Endothelial cell of umbilical vein (primary cell): ENCODE data around the gene SPEM2. TPM values are rescaled to one million over a fixed set of nuclear protein-coding genes. Genes with fewer than 3 reads are reported as not detected.

Source experiments
- BruUV-seq: library from RNA; stranded (reverse); fragments of 400-500 nt; replicated peaks from 2 replicates; lab custom pipeline; 2021; lab: Mats Ljungman, UMichigan
- CTCF ChIA-PET: fragments of 300-600, 350-600 bp; sonication (Branson Sonifier 250); formaldehyde crosslinking; loops from one replicate; lab custom pipeline; 2021; ENCODE audit warnings: antibody characterized with exemption, inconsistent platforms; lab: Charles Lee
- POLR2A ChIA-PET: fragments of 300-600, 350-600 bp; sonication (Branson Sonifier 250); formaldehyde crosslinking; loops from one replicate; lab custom pipeline; 2021; ENCODE audit warnings: antibody characterized with exemption, inconsistent platforms; lab: Charles Lee
- DNase-seq: peaks from one replicate; pipeline ENCODE4 v3.0.0-alpha.2; 2011; ENCODE audit warnings: low read depth, low spot score
- FAIRE-seq: peaks from 2 replicates; lab custom pipeline; 2011; peaks lifted over from hg19 to GRCh38; lab: Jason Lieb, UNC
- H2AFZ ChIP-seq: 2 replicates; pipeline ENCODE4 v1.6.0; 2012; ENCODE audit warnings: low read depth, low read length, control low read depth, inconsistent platforms
- H3K27ac ChIP-seq: 2 replicates; pipeline ENCODE4 v1.5.1; 2011; ENCODE audit warnings: low read depth, mild to moderate bottlenecking, control low read depth, low read length, moderate library complexity; ENCODE audit not compliant: insufficient read depth
- H3K27me3 ChIP-seq, 2 experiments: 2 replicates each; pipeline versions ENCODE4 v1.6.0 to v1.6.1; 2011; ENCODE audit warnings: low read length in 2 of 2, mixed read lengths in 1 of 2; ENCODE audit not compliant: control insufficient read depth in 2 of 2, insufficient read depth in 2 of 2
- H3K36me3 ChIP-seq, 2 experiments: 2 replicates in 1 of 2; 3 replicates in 1 of 2; pipeline ENCODE4 v1.5.1; 2011; ENCODE audit warnings: low read length in 2 of 2, mild to moderate bottlenecking in 1 of 2, moderate library complexity in 1 of 2; ENCODE audit not compliant: control insufficient read depth in 2 of 2, insufficient read depth in 2 of 2; ENCODE audit errors: extremely low read depth in 1 of 2
- H3K4me1 ChIP-seq: 3 replicates; pipeline ENCODE4 v1.5.1; 2011; ENCODE audit warnings: mild to moderate bottlenecking, low read length; ENCODE audit not compliant: control insufficient read depth, insufficient read depth; ENCODE audit errors: extremely low read depth
- H3K4me2 ChIP-seq: 2 replicates; pipeline ENCODE4 v1.6.1; 2011; ENCODE audit warnings: low read length, control low read depth, mixed read lengths; ENCODE audit not compliant: insufficient read depth
- H3K4me3 ChIP-seq, 3 experiments: fragments of 200-600 bp in 1 of 3; sonication (generic), shearing (Covaris generic) in 1 of 3; replicated peaks in 1 of 3; 2 replicates each; pipeline ENCODE4 v1.5.1; 2011 to 2016; ENCODE audit warnings: control low read depth in 3 of 3, low read length in 3 of 3, mild to moderate bottlenecking in 2 of 3, inconsistent platforms in 1 of 3, low read depth in 1 of 3, moderate library complexity in 1 of 3; ENCODE audit not compliant: insufficient read depth in 1 of 3
- H3K79me2 ChIP-seq: 2 replicates; pipeline ENCODE4 v1.6.0; 2012; ENCODE audit warnings: low read length, inconsistent platforms; ENCODE audit not compliant: control insufficient read depth, insufficient read depth
- H3K9ac ChIP-seq: replicated peaks from 2 replicates; pipeline ENCODE3; 2011; ENCODE audit warnings: low read length, control low read depth; ENCODE audit not compliant: insufficient read depth; ENCODE audit errors: extremely low read depth
- H3K9me1 ChIP-seq: replicated peaks from 3 replicates; pipeline ENCODE4 v1.6.0; 2011; ENCODE audit warnings: mild to moderate bottlenecking, low read length; ENCODE audit not compliant: control insufficient read depth, insufficient read depth; ENCODE audit errors: extremely low read depth
- H3K9me3 ChIP-seq: replicated peaks from 2 replicates; pipeline ENCODE4 v1.5.1; 2012; ENCODE audit warnings: low read length, inconsistent platforms; ENCODE audit not compliant: control insufficient read depth, insufficient read depth
- H4K20me1 ChIP-seq: replicated peaks from 2 replicates; pipeline ENCODE3; 2011; ENCODE audit warnings: mild to moderate bottlenecking, low read length; ENCODE audit not compliant: control insufficient read depth, insufficient read depth; ENCODE audit errors: extremely low read depth
- GATA2 ChIP-seq: IDR thresholded peaks from 2 replicates; pipeline ENCODE4 v1.7.0; 2011; ENCODE audit warnings: low read depth, mild to moderate bottlenecking, moderate library complexity, mixed read lengths, low read length; ENCODE audit not compliant: insufficient read length, insufficient read depth
- MYC ChIP-seq: IDR thresholded peaks from one replicate; pipeline ENCODE4 v1.6.1; 2011; ENCODE audit warnings: mild to moderate bottlenecking, low read depth, low read length
- POLR2A ChIP-seq: IDR thresholded peaks from 2 replicates; pipeline ENCODE4 v1.6.1; 2012; ENCODE audit warnings: low read depth, mild to moderate bottlenecking, control low read depth, low read length
- POLR2AphosphoS5 ChIP-seq: IDR thresholded peaks from 2 replicates; pipeline ENCODE4 v1.6.1; 2012; ENCODE audit warnings: low read depth, mild to moderate bottlenecking, control low read depth, low read length, moderate library complexity; ENCODE audit not compliant: insufficient read depth
- dilution Hi-C: fragments of 300-500 bp; cut with MboI; formaldehyde crosslinking; loops from one replicate; pipeline ENCODE4 v1.15.0; 2019; ENCODE audit warnings: low sequenced_read_pairs; ENCODE audit not compliant: extremely low pct_ligation_motif_present
- intact Hi-C: fragments of 100-400 bp; cut with micrococcal nuclease; formaldehyde crosslinking; loops from one replicate; pipeline ENCODE4 v1.10.0; 2022
- polyA plus RNA-seq, 4 experiments: library from polyadenylated mRNA; depleted of rRNA in 3 of 4; stranded (reverse) in 3 of 4; unstranded in 1 of 4; fragments of >200 nt; gene quantifications; 2 replicates each; pipeline versions ENCODE4 v1.2.1 to v1.2.3, GENCODE V29; 2011 to 2012; ENCODE audit warnings: missing spikeins in 1 of 4
- total RNA-seq: library from RNA; stranded (reverse); gene quantifications from 2 replicates; pipeline ENCODE4 v1.2.3, GENCODE V29; 2021

The SPEM2 gene
- total and polyA plus RNA-seq, 2 donors (not counting 3 experiments of a cell fraction or from before 2014, with no cell fraction given), result not detected

GRCh38 chr17:7383371-7383741, 42.1 kb upstream of the SPEM2 start:
- no peaks in the 10 kb centered on the region for H3K79me2 ChIP-seq
- peaks cover 5% of the 10 kb centered on the region for H3K4me1 ChIP-seq
- no peak overlapping the region for H3K4me2 ChIP-seq
- ChIA-PET POLR2A (no interaction called here), CTCF (interaction anchor here (1.3 kb wide), 1 partner anchor 21 kb away, joined by 3 read pairs; the partner anchor contains the start of gene TMEM256)
- no peaks in the 10 kb centered on the region for H3K9me1 ChIP-seq
- no peak overlapping the region for H3K4me3 ChIP-seq
- no peaks in the 10 kb centered on the region for H3K9me3 ChIP-seq
- H3K9ac ChIP-seq, result no peak overlapping the region
- intact Hi-C loops, result no loop called here
- dilution Hi-C loops, result no loop called here
- H4K20me1 ChIP-seq, result no peaks in the 10 kb centered on the region
- H3K36me3 ChIP-seq, result no peaks in the 10 kb centered on the region
- FAIRE-seq (no peak), DNase-seq (no peak)
- H3K27me3 ChIP-seq, result peaks cover 25 to 33% of the 10 kb centered on the region in 2 experiments
- no peak for TF ChIP-seq MYC
- no peak for TF ChIP-seq POLR2AphosphoS5
- no peak overlapping the region for H2AFZ ChIP-seq
- H3K27ac ChIP-seq, result no peak overlapping the region
- BruUV-seq, result no TSS peak

DNA sequence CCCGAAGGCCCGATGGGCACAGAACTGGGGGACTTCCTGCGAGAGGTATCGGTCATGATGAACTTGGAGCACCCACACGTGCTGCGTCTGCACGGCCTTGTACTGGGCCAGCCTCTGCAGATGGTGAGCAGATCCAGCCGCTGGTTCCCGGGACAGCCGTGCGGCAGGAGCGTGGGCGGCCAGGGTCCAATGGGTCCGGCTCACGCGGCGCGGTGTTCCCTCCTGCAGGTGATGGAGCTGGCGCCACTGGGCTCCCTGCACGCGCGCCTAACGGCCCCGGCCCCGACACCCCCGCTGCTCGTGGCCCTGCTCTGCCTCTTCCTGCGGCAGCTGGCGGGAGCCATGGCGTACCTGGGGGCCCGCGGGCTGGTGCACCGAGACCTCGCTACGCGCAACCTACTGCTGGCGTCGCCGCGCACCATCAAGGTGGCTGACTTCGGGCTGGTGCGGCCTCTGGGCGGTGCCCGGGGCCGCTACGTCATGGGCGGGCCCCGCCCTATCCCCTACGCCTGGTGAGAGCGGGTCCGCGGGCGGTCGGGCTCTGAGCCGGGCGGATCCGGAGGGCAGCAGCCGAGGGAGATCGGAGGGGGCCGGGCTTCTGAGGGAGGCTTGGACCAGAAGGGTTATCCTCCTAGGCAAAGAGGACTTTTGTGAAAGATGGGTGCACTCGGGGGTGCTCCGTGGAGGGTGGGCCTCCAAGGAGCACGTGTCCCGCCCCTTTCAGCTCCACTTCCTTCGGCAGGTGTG, 41.5 kb upstream of the SPEM2 start:
- peaks cover 25 to 33% of the 10 kb centered on the region in 2 experiments for H3K27me3 ChIP-seq
- H3K9me1 ChIP-seq, result no peaks in the 10 kb centered on the region
- no TSS peak for BruUV-seq
- intact Hi-C loops, result no loop called here
- no peak overlapping the region for H3K27ac ChIP-seq
- peak overlapping the region; percentile 17 to 35 (median 34) for H3K4me3 ChIP-seq
- ChIA-PET POLR2A (no interaction called here), CTCF (interaction anchor here (1.0 to 1.7 kb wide), 4 partner anchors 14 to 53 kb away, joined by 3 to 7 read pairs (median 4); partner anchors contain the start of gene TMEM256)
- peak overlapping the region; percentile 60 for H2AFZ ChIP-seq
- H3K4me2 ChIP-seq, result peak overlapping the region; percentile 39
- TF ChIP-seq POLR2A (peak; percentile 6), GATA2 (no peak)
- H3K79me2 ChIP-seq, result no peaks in the 10 kb centered on the region
- H3K9me3 ChIP-seq, result no peaks in the 10 kb centered on the region
- H4K20me1 ChIP-seq, result no peaks in the 10 kb centered on the region
- H3K9ac ChIP-seq, result no peak overlapping the region
- H3K36me3 ChIP-seq, result peaks cover 0 to 3% of the 10 kb centered on the region in 2 experiments
- dilution Hi-C loops, result no loop called here
- peaks cover 5% of the 10 kb centered on the region for H3K4me1 ChIP-seq
- DNase-seq (peak; percentile 39), FAIRE-seq (peak; percentile 48)
